HG03575 (cell line): ENCODE data around the gene NT5C1A.

Source experiments
- ATAC-seq: cut with Tn5 transposase; IDR thresholded peaks from one replicate; pipeline ENCODE4 v1.9.1; 2021; ENCODE audit not compliant: unreplicated experiment, insufficient number of reproducible peaks, low FRiP score; ENCODE audit errors: extremely low read depth

The NT5C1A gene

DNA sequence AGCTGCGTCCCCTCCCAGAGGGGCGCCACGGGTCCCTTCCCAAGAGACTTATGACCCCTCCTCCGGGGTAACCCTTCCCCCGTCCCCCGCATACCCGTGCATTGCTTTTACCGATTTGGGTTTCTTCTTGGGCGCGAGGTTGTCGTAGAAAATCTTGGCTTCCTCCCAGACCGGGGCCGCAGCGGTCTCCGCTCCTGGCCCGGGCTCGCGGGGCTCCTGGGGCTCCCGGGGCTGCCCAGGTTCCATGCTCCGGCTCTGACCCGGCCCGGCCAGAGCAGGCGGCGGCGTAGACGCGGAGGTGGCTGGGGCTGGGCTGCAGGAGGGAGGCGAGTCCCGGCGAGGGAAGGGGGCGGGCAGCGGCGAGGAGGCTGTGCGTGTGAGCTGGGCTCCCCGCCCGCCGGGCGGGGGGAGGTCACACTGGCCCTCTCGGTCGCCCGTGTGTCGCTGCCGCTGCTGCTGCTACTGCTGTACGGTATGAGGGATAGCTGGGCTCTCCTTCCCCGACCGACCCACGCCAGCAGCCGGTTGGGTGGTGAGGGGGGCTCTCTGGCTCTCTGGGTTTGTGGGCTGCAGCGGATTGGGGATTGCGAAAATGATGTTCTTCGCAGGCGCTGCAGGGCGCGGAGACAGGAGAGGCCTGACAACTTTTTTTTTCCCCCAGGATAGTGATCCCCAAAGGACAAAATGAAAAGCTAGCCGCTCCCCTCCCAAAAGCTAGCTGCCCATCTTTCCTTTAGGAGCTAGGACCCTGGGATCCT is at the start of gene NT5C1A:
TSS of gene NT5C1A (minus strand) at position 315 of the 758 bp plus-strand sequence. CDS start at position 246, 69 bp downstream.
- ATAC-seq, result no peak

DNA sequence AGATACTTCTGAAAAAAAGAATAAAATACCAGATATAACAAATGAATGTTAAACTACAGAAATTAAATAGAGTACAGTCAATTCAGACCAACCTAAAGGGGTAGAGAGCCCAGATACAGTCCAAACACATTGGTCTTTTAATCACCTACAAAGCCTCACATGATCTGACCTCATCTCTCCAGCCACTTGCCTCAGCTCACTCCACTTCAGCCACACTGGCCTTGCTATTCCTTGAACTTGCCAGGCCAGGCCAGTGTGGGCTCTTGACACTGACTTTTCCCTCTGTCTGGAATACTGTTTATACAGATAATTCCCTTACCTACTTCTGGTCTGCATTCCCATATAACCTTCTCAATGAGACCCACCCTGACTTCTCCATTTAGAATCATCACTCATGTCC is 49.8 kb upstream of the NT5C1A start:
- no peak for ATAC-seq

DNA sequence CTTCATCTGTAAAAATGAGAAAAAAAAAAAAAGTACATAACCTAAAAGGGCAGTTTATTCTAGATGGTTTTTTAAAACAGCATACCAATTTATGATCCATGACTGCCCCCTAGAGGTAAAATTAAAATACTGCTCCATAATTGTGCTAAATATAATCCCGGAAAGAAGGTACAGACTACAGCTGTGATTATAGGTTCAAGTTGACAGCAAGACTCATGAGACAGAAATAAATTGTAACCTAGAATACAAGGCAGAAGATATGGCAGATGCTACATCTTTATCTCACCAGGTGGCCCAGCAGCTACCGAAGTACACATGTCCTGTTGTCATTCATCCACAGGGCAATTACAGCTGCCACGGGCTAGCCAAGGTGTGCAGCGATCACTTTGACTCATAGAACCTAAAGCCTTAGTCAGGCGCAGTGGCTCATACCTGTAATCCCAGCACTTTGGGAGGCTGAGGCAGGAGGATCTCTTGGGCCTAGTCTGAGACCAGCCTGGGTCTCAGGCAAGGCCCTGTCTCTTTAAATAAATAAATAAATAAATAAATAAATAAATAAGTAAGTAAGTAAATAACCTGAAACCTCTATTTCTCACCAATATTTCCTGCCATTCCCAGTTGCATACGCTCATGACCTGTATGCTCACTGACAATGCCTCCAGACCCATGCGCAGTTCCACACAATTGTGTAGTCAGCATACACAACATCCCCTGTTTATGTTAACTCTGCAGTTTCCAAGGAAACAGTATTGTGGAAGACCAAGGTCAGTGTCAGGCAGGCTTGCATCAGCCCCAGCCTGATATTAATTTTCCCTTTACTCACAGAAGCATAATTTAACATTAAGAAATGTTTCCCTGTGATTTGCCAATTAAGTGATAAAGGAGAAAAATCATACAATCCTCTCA is 48.4 kb upstream of the NT5C1A start:
- no peak for ATAC-seq

DNA sequence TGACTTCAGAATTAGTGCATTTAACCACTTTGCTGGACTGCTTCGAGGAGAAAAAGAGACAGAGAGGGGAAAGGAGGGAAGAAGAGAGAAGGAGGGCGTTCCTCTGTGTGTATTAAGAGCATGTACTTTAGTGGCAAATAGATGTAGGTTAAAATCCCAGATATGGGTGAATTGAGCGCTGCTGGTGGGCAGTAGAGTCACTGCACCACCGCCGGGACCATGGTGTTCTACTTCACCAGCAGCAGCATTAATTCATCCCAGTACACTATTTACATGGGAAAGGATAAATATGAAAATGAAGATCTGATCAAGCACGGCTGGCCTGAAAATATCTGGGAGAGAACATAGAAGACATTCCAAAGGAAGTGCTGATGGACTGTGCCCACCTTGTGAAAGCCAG is 45.9 kb upstream of the NT5C1A start:
- no peak for ATAC-seq

DNA sequence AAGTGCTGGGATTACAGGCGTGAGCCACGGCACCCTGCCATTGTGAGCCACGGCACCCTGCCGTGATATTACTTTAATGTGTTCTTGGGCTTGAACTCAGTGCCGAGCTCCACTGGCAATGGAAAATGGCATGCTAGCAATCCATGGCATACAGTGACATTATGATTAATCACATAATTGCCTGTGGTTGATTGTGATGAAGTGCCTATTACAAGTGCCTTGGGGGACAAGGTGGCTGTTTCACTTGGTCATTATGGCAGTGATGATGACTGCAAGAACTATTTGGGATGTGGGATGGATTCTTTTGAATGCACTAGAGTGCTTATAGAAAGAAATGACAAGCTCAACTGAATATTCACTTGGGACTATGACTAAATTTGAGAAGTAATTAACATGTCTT is 41.6 kb upstream of the NT5C1A start:
- ATAC-seq, result no peak

DNA sequence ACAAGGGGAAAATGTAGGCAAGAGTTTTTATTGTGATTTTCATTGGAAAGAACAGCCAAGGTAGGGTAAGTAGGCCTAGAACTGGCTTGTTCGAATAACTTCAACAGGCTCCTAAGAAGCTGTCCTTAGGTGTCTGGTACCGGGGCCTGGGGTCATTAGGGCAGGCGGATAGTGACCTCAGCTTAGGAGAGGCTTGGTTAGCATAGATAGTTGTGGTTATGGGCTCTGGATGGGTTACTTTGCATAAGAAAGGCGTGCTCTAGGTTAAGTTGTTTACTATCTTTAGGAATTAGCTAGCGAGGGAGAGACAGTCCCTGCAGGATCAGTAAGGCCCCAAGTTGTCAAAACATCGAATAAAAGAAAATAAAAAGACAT is 40.0 kb upstream of the NT5C1A start:
- ATAC-seq, result no peak

DNA sequence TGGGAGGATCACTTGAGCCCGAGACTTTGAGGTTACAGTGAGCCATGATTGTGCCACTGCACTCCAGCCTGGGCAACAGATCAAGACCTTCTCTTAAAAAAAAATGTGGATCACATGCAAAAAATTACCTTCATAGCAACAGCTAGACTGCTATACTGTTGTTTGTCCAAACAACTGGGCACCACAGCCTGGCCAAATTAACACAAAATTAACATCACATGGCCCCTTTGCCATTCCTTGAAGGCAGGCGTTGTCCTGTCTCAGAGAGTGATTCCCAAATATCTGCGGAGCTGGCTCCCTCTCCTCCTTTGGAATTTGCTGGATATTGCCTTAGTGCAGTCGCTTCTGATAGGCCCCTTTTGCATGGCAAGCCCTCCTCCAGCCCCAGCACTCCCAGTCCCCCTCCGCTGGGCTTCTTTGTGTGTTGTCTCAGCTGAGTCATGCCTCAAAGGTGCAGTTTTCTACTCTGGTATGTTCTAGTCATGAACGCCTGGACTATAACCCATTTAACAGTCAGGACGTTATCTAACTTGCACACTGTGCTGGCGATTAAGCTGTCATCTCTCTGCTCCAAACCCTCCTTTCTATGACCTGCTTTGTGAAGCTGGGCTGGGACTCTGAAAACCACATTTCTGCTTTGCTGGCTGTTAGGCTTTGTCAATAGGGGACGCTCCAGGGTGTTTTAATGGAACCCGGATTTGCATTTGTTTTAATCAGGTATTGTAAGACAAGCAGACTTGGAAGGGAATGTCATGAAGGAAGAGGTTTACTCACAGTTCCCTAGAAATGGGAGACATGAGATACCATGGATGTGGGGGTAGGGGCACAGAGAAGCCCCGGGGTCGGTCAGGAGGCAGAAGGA is 39.4 kb upstream of the NT5C1A start:
- no peak for ATAC-seq

DNA sequence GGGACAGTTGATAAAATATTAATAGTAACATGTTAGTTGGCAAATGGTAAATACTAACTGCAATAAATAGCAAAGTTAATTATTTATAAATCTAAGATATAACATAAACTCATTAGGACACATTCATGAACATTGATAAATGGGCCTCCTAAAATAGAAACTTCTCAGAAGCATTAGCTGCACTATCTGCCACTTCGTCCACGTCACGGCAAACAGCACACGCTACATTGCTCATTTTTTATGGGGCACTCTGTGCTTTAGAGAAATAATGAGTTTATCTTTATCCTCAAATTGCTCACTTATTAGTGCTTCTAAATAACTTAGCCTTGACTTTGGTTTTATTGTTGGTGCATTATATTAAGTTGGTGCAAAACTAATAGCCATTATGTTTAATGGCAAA is 35.6 kb upstream of the NT5C1A start:
- ATAC-seq, result no peak

DNA sequence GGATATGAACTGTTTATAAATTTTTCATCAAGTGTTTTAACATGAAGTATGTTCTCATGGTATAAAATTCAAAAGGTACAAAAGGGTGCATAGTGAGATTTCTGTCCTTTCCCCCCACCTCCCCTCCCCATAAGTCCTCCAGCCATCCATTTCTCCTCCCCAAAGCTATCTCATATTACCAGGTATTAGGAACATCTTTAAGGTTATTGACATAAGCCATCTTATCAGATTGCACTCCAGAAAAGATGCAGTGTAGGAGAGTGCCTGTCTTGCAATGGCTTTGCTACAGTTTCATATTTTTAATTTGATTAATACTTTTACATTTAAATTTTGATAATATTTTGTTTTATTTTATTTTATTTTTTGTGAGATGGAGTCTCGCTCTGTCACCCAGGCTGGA is 32.9 kb upstream of the NT5C1A start:
- no peak for ATAC-seq

DNA sequence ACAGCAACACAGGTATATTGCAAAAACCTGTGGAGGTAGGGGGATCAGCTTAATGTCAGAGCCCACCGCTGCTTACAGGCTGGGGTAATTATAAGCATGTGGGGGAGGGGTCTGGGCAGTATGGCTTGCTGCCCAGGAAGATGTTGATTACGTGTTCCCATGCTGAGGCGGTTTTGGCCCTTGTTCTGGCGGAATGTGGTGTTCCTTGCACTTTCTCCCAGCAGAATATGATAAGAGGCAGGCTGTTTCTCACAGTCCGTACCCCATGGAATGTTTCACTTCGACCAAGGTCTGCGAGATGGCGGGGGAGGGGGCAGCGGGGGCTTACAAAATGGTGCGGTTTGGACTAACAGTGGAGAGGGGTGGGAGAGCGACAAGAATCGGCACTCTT is 29.1 kb upstream of the NT5C1A start:
- ATAC-seq, result no peak

DNA sequence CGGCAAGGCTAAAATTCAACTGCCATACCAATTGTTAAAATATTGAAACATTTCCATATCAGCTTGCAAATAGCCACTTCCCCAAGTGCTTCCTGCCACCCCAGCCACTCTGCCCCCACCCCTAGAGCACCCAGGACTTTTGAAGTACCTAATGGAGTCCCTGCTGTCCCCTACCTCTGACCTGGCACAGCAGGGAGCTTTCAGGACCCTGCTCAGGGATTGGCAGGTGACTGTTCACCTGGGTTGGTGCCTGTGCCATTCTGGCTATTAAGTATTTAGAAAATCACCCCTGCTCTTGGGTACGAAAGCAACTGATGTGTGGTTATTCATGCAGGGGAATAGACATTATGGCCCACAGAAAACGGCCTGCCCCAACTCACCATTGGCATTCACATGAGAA is 28.4 kb upstream of the NT5C1A start:
- no peak for ATAC-seq

DNA sequence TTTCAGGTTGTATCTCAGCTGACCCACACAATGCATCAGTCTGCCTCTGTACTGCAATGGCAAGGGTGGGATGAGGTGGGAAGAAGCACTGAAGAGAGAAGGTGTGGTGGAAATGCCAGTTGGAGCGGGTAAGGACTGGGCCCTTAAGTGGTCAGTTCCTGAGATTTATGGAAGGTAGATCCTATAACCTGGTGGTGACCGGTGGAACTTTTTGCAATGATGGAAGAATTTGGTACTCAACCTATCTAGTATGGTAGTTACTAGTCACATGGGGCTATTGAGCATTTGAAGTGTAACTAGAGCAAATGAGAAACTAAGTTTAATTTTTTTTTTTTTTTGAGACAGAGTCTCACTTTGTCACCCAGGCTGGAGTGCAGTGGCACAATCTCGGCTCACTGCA is 27.5 kb upstream of the NT5C1A start:
- no peak for ATAC-seq

DNA sequence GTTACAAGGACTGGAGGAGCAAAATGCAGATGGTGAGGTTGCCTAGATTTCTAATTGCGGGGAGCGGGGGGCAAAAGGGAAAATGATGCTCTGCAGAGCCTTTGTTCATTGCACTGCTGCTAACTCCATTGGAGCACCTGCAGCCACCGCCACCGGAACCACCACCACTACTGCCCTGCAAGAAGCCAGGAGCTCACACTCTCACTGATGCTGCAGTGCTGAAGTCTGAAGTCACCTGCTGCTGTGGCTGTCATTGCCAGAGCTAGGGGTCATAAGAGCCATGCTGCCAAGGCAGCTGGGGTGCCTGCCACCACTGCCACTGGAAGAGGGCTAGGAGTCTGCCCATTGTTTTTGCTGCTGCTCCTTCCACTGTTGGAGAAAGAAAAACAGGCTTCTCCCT is 26.7 kb upstream of the NT5C1A start:
- no peak for ATAC-seq

DNA sequence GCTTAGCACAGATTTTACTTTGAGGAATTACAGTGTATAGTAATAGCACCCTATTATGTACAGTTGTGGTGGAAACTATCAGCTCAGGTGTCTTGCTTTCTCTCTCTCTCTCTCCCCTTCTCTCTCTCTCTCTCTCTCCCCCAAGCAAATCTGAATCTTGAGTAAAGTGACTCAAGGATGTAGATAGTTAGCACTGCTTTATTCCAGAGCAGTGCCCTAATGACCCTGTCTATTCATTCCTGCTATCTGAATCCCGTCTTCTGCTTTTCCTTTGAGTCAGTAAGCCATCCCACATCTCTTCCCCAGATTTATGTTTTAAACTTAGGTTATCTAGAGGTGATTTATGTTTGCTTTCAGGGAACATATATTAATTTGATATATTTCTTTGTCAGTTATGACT is 24.5 kb upstream of the NT5C1A start:
- no peak for ATAC-seq

DNA sequence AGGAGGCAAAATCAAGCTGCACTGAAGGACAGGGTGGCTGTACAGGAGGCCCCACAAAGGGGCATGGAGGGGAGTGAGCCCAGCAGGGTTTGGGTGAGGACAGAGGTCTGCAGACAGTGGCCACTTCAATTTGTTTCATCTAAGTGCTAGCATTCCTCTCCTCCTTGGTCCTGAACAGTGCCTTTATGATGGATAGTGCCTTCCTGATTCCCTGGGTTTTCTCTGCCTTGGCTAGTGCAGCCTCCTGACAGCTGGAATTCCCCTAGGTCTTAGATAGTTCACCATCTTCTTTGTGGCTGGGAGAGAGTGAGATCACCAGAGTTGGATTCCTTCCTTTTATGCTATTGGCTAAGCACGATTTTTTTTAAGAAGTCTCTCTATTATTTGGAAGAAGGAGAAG is 23.1 kb upstream of the NT5C1A start:
- ATAC-seq, result no peak

DNA sequence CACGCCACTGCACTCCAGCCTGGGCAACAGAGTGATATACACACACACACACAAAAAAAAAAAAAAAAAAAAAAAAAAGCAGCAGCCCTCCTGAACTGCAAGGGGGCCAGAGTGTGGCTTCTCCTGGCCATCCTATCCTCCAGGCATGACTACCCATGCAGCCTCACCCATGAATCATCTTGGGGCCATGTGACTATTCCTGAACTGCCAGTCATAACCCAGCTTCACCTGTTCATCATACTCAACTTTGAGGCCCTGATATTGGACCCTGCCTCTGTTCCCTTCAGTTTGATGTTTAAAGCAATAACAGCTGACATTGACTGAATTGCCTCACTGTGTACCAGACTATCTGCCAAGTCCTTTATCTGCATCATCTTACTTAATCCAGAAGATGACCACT is 22.1 kb upstream of the NT5C1A start:
- ATAC-seq, result no peak

DNA sequence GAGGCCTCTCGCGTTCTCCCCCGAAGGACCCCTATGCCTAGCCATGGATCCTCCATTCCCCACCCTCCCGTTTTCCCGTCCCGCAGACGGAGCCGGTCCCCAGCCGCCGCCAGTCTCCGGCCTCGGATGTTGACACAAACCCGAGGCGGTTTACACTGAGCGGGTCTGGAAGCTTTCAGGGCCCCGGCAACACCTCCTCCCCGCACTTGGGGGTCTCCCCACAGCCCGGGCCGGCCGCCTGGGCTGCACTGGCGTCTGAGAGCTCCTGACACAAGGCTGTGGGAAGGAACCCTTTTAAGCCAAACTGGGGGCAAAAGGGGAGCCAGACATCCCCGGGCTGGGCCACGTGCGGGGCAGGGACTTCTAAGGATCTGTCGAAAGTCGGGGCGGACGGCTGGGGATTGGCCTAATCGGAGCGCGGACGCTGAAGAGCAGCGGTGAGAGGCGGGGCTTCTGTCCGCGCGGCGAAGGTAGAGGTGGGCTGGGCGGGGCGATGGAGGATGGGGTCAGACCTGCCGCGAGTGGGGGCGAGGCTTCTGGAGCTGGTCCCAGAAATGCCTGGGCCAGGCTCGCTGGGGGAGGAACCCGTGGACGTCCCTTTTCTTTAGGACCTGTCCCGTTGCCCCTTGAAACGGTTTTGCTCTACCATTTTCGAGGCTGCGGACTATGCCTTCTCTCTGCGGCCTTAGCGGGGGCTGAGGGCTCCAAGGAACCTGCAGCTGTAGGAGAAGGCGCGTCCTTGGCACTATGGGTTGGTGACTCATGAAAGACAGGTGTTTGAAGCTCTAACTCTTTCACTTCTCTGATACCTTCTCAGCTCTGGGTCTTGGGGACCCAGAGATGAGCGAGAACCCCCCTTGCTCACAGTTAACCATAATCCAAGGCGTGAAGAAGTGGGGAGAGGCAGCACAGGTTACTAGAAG is 20.5 kb upstream of the NT5C1A start:
- no peak for ATAC-seq

DNA sequence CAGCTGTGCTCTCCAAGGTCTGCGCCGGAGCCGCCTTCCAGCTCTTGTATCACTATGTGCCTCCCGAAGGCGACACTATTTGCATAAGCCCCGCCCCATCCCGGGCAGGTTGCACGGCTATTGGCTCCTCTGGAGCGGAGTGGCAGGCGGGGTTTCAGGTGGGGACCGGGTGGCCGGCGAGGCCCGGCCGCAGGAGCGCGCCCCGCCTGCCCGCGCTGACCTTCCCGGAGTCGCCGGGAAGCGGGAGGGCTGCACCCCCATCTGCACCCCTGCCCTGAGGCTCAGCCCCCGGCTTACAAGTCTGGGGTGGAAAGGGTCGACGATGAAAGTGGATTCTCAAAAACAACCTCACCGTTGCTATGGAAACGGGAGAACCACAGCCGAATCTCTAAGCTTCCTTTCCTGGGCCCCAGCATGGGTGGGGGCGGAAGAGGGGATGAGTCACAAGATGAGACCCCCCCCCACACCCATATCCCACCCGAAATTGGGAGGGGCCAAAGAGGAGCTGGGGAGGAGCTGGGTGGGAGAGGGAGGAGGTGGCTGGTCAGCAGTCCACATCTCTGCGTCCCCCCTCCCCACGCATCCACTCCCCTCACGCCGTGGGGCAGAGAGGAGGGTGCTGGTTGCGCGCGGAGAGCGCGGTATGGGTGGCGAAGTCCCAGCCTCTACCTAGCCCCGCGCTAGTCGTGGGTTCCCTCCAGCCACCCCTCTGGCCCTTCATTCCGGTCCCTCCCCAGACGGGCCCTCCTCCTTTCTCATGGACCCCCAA is 19.7 kb upstream of the NT5C1A start, which contains the start of gene HPCAL4:
TSS of gene HPCAL4 (minus strand) at position 51 of the 769 bp plus-strand sequence. CDS start 6,830 bp downstream, outside the sequence.
- no peak for ATAC-seq
